Fibroblast of mammary gland (primary cell): ENCODE data around the gene XPO4.
"Not testable (repeated sequence)": the region's sequence is repeated elsewhere in the genome, so short reads cannot be mapped to it uniquely, and the experiment has no call there.

ENCODE experiments used
- DNase-seq: peaks from one replicate; pipeline ENCODE4 v3.0.0-alpha.2; 2010; ENCODE audit warnings: low read depth
- H3K4me3 ChIP-seq: 2 replicates; pipeline ENCODE4 v1.5.1; 2011; ENCODE audit warnings: low read depth, mild to moderate bottlenecking, low read length, moderate library complexity; ENCODE audit not compliant: control insufficient read depth
- TF ChIP-seq, protein P1 (sequence below): conservative IDR thresholded peaks from 2 replicates; pipeline ENCODE4 v1.5.1; 2011; ENCODE audit warnings: low read depth, low read length, inconsistent platforms; ENCODE audit not compliant: control insufficient read depth, insufficient read depth

Gene XPO4

GRCh38 chr13:20902438-20903163 lies at the start of gene XPO4:
Gene XPO4, minus strand, starts transcription at chr13:20902746. Its CDS starts 8 bp downstream, at chr13:20902738.
- H3K4me3 ChIP-seq = peak within 1 kb of the TSS; percentile 93
- TF ChIP-seq, protein P1, sequence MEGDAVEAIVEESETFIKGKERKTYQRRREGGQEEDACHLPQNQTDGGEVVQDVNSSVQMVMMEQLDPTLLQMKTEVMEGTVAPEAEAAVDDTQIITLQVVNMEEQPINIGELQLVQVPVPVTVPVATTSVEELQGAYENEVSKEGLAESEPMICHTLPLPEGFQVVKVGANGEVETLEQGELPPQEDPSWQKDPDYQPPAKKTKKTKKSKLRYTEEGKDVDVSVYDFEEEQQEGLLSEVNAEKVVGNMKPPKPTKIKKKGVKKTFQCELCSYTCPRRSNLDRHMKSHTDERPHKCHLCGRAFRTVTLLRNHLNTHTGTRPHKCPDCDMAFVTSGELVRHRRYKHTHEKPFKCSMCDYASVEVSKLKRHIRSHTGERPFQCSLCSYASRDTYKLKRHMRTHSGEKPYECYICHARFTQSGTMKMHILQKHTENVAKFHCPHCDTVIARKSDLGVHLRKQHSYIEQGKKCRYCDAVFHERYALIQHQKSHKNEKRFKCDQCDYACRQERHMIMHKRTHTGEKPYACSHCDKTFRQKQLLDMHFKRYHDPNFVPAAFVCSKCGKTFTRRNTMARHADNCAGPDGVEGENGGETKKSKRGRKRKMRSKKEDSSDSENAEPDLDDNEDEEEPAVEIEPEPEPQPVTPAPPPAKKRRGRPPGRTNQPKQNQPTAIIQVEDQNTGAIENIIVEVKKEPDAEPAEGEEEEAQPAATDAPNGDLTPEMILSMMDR = no peak
- peak; percentile 67 for DNase-seq

DNA sequence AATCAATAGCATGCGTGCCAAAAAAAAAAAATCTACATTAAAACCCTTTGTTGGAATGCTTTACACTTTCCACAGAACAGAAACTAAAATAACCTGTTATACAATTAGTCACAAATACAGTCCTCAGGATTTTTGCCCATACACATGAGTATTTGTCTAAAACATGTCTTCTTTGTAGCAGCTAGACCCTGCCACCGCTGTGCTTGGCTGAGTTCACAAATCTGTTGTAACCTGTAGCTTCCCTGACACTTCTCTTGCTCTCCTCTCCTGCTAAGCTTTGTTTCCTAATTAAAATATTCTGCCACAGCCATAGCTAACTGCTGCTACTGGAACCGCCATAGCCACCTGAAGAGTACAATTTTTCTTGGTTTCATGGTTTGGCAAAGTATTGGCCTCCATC lies 45.5 kb upstream of the XPO4 start:
- not testable (repeated sequence) for H3K4me3 ChIP-seq, DNase-seq

DNA sequence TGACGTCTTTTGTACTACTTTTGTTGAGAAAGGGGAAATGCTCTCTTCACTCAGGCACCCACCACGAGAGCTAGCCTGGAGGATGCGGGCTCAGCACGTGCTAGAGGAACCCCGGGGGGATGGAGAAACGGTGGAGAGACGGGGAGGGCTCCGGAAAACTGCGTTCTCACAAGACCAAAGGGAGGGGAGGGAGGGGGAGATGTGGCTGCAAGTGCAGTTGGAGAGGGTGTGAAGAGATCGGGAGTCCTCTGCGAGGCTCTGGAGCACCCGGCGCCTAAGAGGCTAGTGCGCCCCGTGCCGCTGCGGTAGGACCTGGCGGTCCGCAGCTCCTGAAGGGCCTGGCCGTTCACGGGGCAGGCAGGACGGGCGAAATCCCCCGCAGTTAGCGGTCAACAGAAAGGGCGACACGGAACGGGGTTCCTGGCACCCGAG lies 43.4 kb upstream of the XPO4 start:
- DNase-seq = no peak
- TF ChIP-seq, protein P1 = no peak
- H3K4me3 ChIP-seq = no peak overlapping the region

GRCh38 chr13:20942938-20943559 lies 40.5 kb upstream of the XPO4 start:
- no peak for DNase-seq
- TF ChIP-seq, protein P1 = no peak
- H3K4me3 ChIP-seq = no peak overlapping the region

GRCh38 chr13:20940511-20940910 lies 38.0 kb upstream of the XPO4 start:
- H3K4me3 ChIP-seq, DNase-seq: not testable (repeated sequence)

- TF ChIP-seq, protein P1 = no peak
- peak; percentile 31 for DNase-seq
- no peak overlapping the region for H3K4me3 ChIP-seq
Observed at GRCh38 chr13:20940083-20940482, 37.5 kb upstream of the XPO4 start.

GRCh38 chr13:20939662-20940061 lies 37.1 kb upstream of the XPO4 start:
- no peak overlapping the region for H3K4me3 ChIP-seq
- TF ChIP-seq, protein P1 = no peak
- no peak for DNase-seq
